GM23338 (cell line): ENCODE measurements around the gene RBP7. TPM values are rescaled to one million over a fixed set of nuclear protein-coding genes. Genes with fewer than 3 reads are reported as not detected.

Experiments
- ATAC-seq: fragments of 200-7000 bp; cut with Tn5 transposase; 3 replicates; pipeline ENCODE4 v1.9.1; 2020
- DNase-seq: peaks from one replicate; pipeline ENCODE4 v3.0.0-alpha.2; 2015; ENCODE audit warnings: low spot score
- H2AFZ ChIP-seq: fragments of 200-600 bp; sonication (generic); 2 replicates; pipeline ENCODE4 v1.8.0; 2016; ENCODE audit warnings: antibody characterized with exemption, mild to moderate bottlenecking, moderate library complexity
- H3F3A ChIP-seq: fragments of 200-600 bp; sonication (generic); replicated peaks from 2 replicates; pipeline ENCODE4 v1.8.0; 2017; ENCODE audit warnings: antibody characterized with exemption, mixed run types, low read depth
- H3K27ac ChIP-seq: fragments of 200-600 bp; sonication (generic); 2 replicates; pipeline ENCODE4 v1.6.1; 2016; ENCODE audit warnings: low read depth
- H3K27me3 ChIP-seq: fragments of 200-600 bp; sonication (generic); 2 replicates; pipeline ENCODE4 v1.8.0; 2016; ENCODE audit warnings: mild to moderate bottlenecking, mixed run types, moderate library complexity; ENCODE audit not compliant: insufficient read depth
- H3K36me3 ChIP-seq: fragments of 200-600 bp; sonication (generic); 2 replicates; pipeline ENCODE4 v1.8.0; 2016; ENCODE audit warnings: mild to moderate bottlenecking; ENCODE audit not compliant: insufficient read depth
- H3K4me1 ChIP-seq: fragments of 200-600 bp; sonication (generic); 2 replicates; pipeline ENCODE4 v1.8.0; 2016; ENCODE audit warnings: mild to moderate bottlenecking, moderate library complexity; ENCODE audit not compliant: insufficient read depth
- H3K4me2 ChIP-seq: fragments of 200-600 bp; sonication (generic); 2 replicates; pipeline ENCODE4 v1.7.1; 2017; ENCODE audit warnings: mixed run types
- H3K4me3 ChIP-seq: fragments of 200-600 bp; sonication (generic); 2 replicates; pipeline ENCODE4 v1.6.1; 2016; ENCODE audit warnings: mixed run types
- H3K79me2 ChIP-seq: fragments of 200-600 bp; sonication (generic); replicated peaks from 2 replicates; pipeline ENCODE4 v1.8.0; 2017; ENCODE audit warnings: mild to moderate bottlenecking; ENCODE audit not compliant: insufficient read depth
- H3K9me2 ChIP-seq: fragments of 200-600 bp; sonication (generic); 2 replicates; pipeline ENCODE4 v1.8.0; 2017; ENCODE audit not compliant: insufficient read depth
- H4K20me1 ChIP-seq: fragments of 200-600 bp; sonication (generic); replicated peaks from 2 replicates; pipeline ENCODE4 v1.8.0; 2017; ENCODE audit warnings: mild to moderate bottlenecking; ENCODE audit not compliant: insufficient read depth
- H3K27ac Mint-ChIP-seq: 2 replicates; pipeline ENCODE4 v1.8.0; 2020; ENCODE audit warnings: inconsistent platforms, mild to moderate bottlenecking, moderate library complexity, mixed read lengths
- H3K27me3 Mint-ChIP-seq: 3 replicates; pipeline ENCODE4 v1.8.0; 2022; ENCODE audit warnings: low read depth, mild to moderate bottlenecking, moderate library complexity, mixed read lengths, inconsistent platforms; ENCODE audit not compliant: insufficient read depth, poor library complexity
- H3K36me3 Mint-ChIP-seq: 3 replicates; pipeline ENCODE4 v1.8.0; 2021; ENCODE audit warnings: low read depth, mild to moderate bottlenecking, inconsistent platforms, moderate library complexity, mixed read lengths
- H3K4me1 Mint-ChIP-seq: 3 replicates; pipeline ENCODE4 v1.8.0; 2020; ENCODE audit warnings: mild to moderate bottlenecking, inconsistent platforms, mixed read lengths
- H3K4me3 Mint-ChIP-seq: 3 replicates; pipeline ENCODE4 v1.8.0; 2021; ENCODE audit warnings: moderate library complexity, mild to moderate bottlenecking, inconsistent platforms, mixed read lengths
- H3K9me3 Mint-ChIP-seq: 3 replicates; pipeline ENCODE4 v1.8.0; 2020; ENCODE audit warnings: moderate library complexity, mild to moderate bottlenecking, inconsistent platforms, mixed read lengths
- CREB1 ChIP-seq: fragments of 250-450 bp; sonication (Bioruptor Pico); IDR thresholded peaks from 2 replicates; pipeline ENCODE4 v1.5.0; 2020; ENCODE audit warnings: low read depth, mild to moderate bottlenecking, moderate library complexity
- ETS1 ChIP-seq: IDR thresholded peaks from 2 replicates; pipeline ENCODE4 v1.6.1; 2016; ENCODE audit warnings: antibody characterized with exemption
- EZH2 ChIP-seq: fragments of 200-600 bp; sonication (generic); IDR thresholded peaks from one replicate; pipeline ENCODE4 v1.8.0; 2017; ENCODE audit warnings: antibody characterized with exemption, mild to moderate bottlenecking, low read depth; ENCODE audit not compliant: unreplicated experiment
- EZH2phosphoT487 ChIP-seq: fragments of 200-600 bp; sonication (generic); IDR thresholded peaks from one replicate; pipeline ENCODE4 v1.8.1; 2018; ENCODE audit warnings: antibody characterized with exemption; ENCODE audit not compliant: unreplicated experiment
- JUNB ChIP-seq: IDR thresholded peaks from one replicate; pipeline ENCODE4 v1.6.1; 2016; ENCODE audit warnings: antibody characterized with exemption; ENCODE audit not compliant: unreplicated experiment
- NANOG ChIP-seq: IDR thresholded peaks from 2 replicates; pipeline ENCODE4 v1.6.1; 2016; ENCODE audit warnings: antibody characterized with exemption, borderline replicate concordance
- REST ChIP-seq: IDR thresholded peaks from one replicate; pipeline ENCODE4 v1.6.1; 2018; ENCODE audit warnings: antibody characterized with exemption; ENCODE audit not compliant: unreplicated experiment
- STAT1 ChIP-seq: IDR thresholded peaks from one replicate; pipeline ENCODE4 v1.6.1; 2016; ENCODE audit warnings: antibody characterized with exemption; ENCODE audit not compliant: unreplicated experiment
- ZNF114 ChIP-seq: fragments of 250-450 bp; sonication (Bioruptor Pico); IDR thresholded peaks from 2 replicates; pipeline ENCODE4 v1.5.0; 2020; ENCODE audit warnings: mild to moderate bottlenecking, moderate library complexity
- ZNF331 ChIP-seq: fragments of 250-450 bp; sonication (Bioruptor Pico); IDR thresholded peaks from 2 replicates; pipeline ENCODE4 v1.5.0; 2020; ENCODE audit warnings: low read depth, mild to moderate bottlenecking, moderate library complexity
- ZNF462 ChIP-seq: fragments of 250-450 bp; sonication (Bioruptor Pico); IDR thresholded peaks from 2 replicates; pipeline ENCODE4 v1.5.0; 2020; ENCODE audit warnings: mild to moderate bottlenecking, moderate library complexity
- polyA plus RNA-seq: library from polyadenylated mRNA; unstranded; fragments of >200 nt; fragmentation: Nextera tagmentation; extraction: Ambion mirVana; gene quantifications from 2 replicates; pipeline ENCODE4 v1.2.1, GENCODE V29; 2016
- total RNA-seq: library from RNA; depleted of rRNA; stranded (reverse); fragments of >200 nt; shearing (Covaris generic); gene quantifications from 2 replicates; pipeline ENCODE4 v1.2.3, GENCODE V29; 2014

RBP7 gene
- total and polyA plus RNA-seq, 2 experiments from 2014 or later: 3.2 to 16.7 TPM

GRCh38 chr1:10064416-10065343, 67.7 kb downstream of the RBP7 start (continued):
- TF ChIP-seq CREB1 (CRISPR knock-in tag) (no peak), EZH2 (no peak), ZNF331 (CRISPR knock-in tag) (no peak), EZH2phosphoT487 (no peak), STAT1 (no peak), ETS1 (no peak), NANOG (no peak), JUNB (no peak), ZNF114 (no peak), REST (no peak)

GRCh38 chr1:10065344-10065685, 68.3 kb downstream of the RBP7 start:
- Mint-ChIP-seq H3K4me1 (peaks cover 20% of the 10 kb centered on the region), H3K4me3 (no peak overlapping the region), H3K36me3 (no peaks in the 10 kb centered on the region), H3K9me3 (no peaks in the 10 kb centered on the region), H3K27me3 (peaks cover 2% of the 10 kb centered on the region), H3K27ac (peak overlapping the region; percentile 4; the same call in 1 of the 2 replicates)
- Histone ChIP-seq H3K4me2 (peak overlapping the region; percentile 5; the same call in 1 of the 2 replicates), H3K36me3 (no peaks in the 10 kb centered on the region; the same call in 1 of the 2 replicates), H3K27me3 (no peaks in the 10 kb centered on the region), H2AFZ (no peak overlapping the region), H3K79me2 (peaks cover 97% of the 10 kb centered on the region), H3K9me2 (no peaks in the 10 kb centered on the region), H3K27ac (peak overlapping the region; percentile 32), H3K4me3 (no peak overlapping the region), H3K4me1 (peaks cover 33% of the 10 kb centered on the region; the same call in 1 of the 2 replicates), H4K20me1 (peaks cover 7% of the 10 kb centered on the region), H3F3A (no peaks in the 10 kb centered on the region)
- DNase-seq (peak; percentile 44), ATAC-seq (peak; percentile 75)
- TF ChIP-seq ZNF462 (CRISPR knock-in tag) (no peak), ZNF331 (CRISPR knock-in tag) (no peak), ZNF114 (no peak), EZH2 (no peak), NANOG (no peak)
